GM23338 (cell line): ENCODE measurements around the gene NR2C2AP. TPM values are rescaled to one million over a fixed set of nuclear protein-coding genes. Genes with fewer than 3 reads are reported as not detected.

Experiments
- ATAC-seq: fragments of 200-7000 bp; cut with Tn5 transposase; 3 replicates; pipeline ENCODE4 v1.9.1; 2020
- DNase-seq: peaks from one replicate; pipeline ENCODE4 v3.0.0-alpha.2; 2015; ENCODE audit warnings: low spot score
- H2AFZ ChIP-seq: fragments of 200-600 bp; sonication (generic); 2 replicates; pipeline ENCODE4 v1.8.0; 2016; ENCODE audit warnings: antibody characterized with exemption, mild to moderate bottlenecking, moderate library complexity
- H3F3A ChIP-seq: fragments of 200-600 bp; sonication (generic); replicated peaks from 2 replicates; pipeline ENCODE4 v1.8.0; 2017; ENCODE audit warnings: antibody characterized with exemption, mixed run types, low read depth
- H3K27ac ChIP-seq: fragments of 200-600 bp; sonication (generic); 2 replicates; pipeline ENCODE4 v1.6.1; 2016; ENCODE audit warnings: low read depth
- H3K27me3 ChIP-seq: fragments of 200-600 bp; sonication (generic); 2 replicates; pipeline ENCODE4 v1.8.0; 2016; ENCODE audit warnings: mild to moderate bottlenecking, mixed run types, moderate library complexity; ENCODE audit not compliant: insufficient read depth
- H3K36me3 ChIP-seq: fragments of 200-600 bp; sonication (generic); 2 replicates; pipeline ENCODE4 v1.8.0; 2016; ENCODE audit warnings: mild to moderate bottlenecking; ENCODE audit not compliant: insufficient read depth
- H3K4me1 ChIP-seq: fragments of 200-600 bp; sonication (generic); 2 replicates; pipeline ENCODE4 v1.8.0; 2016; ENCODE audit warnings: mild to moderate bottlenecking, moderate library complexity; ENCODE audit not compliant: insufficient read depth
- H3K4me2 ChIP-seq: fragments of 200-600 bp; sonication (generic); 2 replicates; pipeline ENCODE4 v1.7.1; 2017; ENCODE audit warnings: mixed run types
- H3K4me3 ChIP-seq: fragments of 200-600 bp; sonication (generic); 2 replicates; pipeline ENCODE4 v1.6.1; 2016; ENCODE audit warnings: mixed run types
- H3K79me2 ChIP-seq: fragments of 200-600 bp; sonication (generic); replicated peaks from 2 replicates; pipeline ENCODE4 v1.8.0; 2017; ENCODE audit warnings: mild to moderate bottlenecking; ENCODE audit not compliant: insufficient read depth
- H3K9me2 ChIP-seq: fragments of 200-600 bp; sonication (generic); 2 replicates; pipeline ENCODE4 v1.8.0; 2017; ENCODE audit not compliant: insufficient read depth
- H4K20me1 ChIP-seq: fragments of 200-600 bp; sonication (generic); replicated peaks from 2 replicates; pipeline ENCODE4 v1.8.0; 2017; ENCODE audit warnings: mild to moderate bottlenecking; ENCODE audit not compliant: insufficient read depth
- H3K27ac Mint-ChIP-seq: 2 replicates; pipeline ENCODE4 v1.8.0; 2020; ENCODE audit warnings: inconsistent platforms, mild to moderate bottlenecking, moderate library complexity, mixed read lengths
- H3K27me3 Mint-ChIP-seq: 3 replicates; pipeline ENCODE4 v1.8.0; 2022; ENCODE audit warnings: low read depth, mild to moderate bottlenecking, moderate library complexity, mixed read lengths, inconsistent platforms; ENCODE audit not compliant: insufficient read depth, poor library complexity
- H3K36me3 Mint-ChIP-seq: 3 replicates; pipeline ENCODE4 v1.8.0; 2021; ENCODE audit warnings: low read depth, mild to moderate bottlenecking, inconsistent platforms, moderate library complexity, mixed read lengths
- H3K4me1 Mint-ChIP-seq: 3 replicates; pipeline ENCODE4 v1.8.0; 2020; ENCODE audit warnings: mild to moderate bottlenecking, inconsistent platforms, mixed read lengths
- H3K4me3 Mint-ChIP-seq: 3 replicates; pipeline ENCODE4 v1.8.0; 2021; ENCODE audit warnings: moderate library complexity, mild to moderate bottlenecking, inconsistent platforms, mixed read lengths
- H3K9me3 Mint-ChIP-seq: 3 replicates; pipeline ENCODE4 v1.8.0; 2020; ENCODE audit warnings: moderate library complexity, mild to moderate bottlenecking, inconsistent platforms, mixed read lengths
- CTCF ChIP-seq, 2 experiments: fragments of 200-600 bp in 1 of 2; sonication (generic) in 1 of 2; conservative IDR thresholded peaks; 2 replicates each; pipeline versions ENCODE4 v1.5.1 to v1.6.1; 2016 to 2017; ENCODE audit warnings: antibody characterized with exemption in 2 of 2, low read depth in 2 of 2, mild to moderate bottlenecking in 2 of 2, moderate library complexity in 1 of 2
- ETS1 ChIP-seq: IDR thresholded peaks from 2 replicates; pipeline ENCODE4 v1.6.1; 2016; ENCODE audit warnings: antibody characterized with exemption
- ZNF114 ChIP-seq: fragments of 250-450 bp; sonication (Bioruptor Pico); IDR thresholded peaks from 2 replicates; pipeline ENCODE4 v1.5.0; 2020; ENCODE audit warnings: mild to moderate bottlenecking, moderate library complexity
- ZNF462 ChIP-seq: fragments of 250-450 bp; sonication (Bioruptor Pico); IDR thresholded peaks from 2 replicates; pipeline ENCODE4 v1.5.0; 2020; ENCODE audit warnings: mild to moderate bottlenecking, moderate library complexity
- polyA plus RNA-seq: library from polyadenylated mRNA; unstranded; fragments of >200 nt; fragmentation: Nextera tagmentation; extraction: Ambion mirVana; gene quantifications from 2 replicates; pipeline ENCODE4 v1.2.1, GENCODE V29; 2016
- total RNA-seq: library from RNA; depleted of rRNA; stranded (reverse); fragments of >200 nt; shearing (Covaris generic); gene quantifications from 2 replicates; pipeline ENCODE4 v1.2.3, GENCODE V29; 2014

The NR2C2AP gene
- total and polyA plus RNA-seq, 2 experiments from 2014 or later = 14.4 to 25.7 TPM

- TF ChIP-seq CTCF (conservative IDR thresholded peaks at IDR 0.05; ENCODE audit: low read depth in 2 of 2) (no peak), ETS1 (no peak), ZNF462 (CRISPR knock-in tag) (no peak), ZNF114 (CRISPR knock-in tag) (no peak)
- Histone ChIP-seq H3K36me3 (no peaks in the 10 kb centered on the region), H3F3A (0 out of 2 replicates have a peak, but pooled peaks cover under 1% of the 10 kb centered on the region), H3K4me3 (no peak overlapping the region), H3K79me2 (no peaks in the 10 kb centered on the region), H4K20me1 (no peaks in the 10 kb centered on the region), H3K4me1 (peaks cover 12% of the 10 kb centered on the region), H3K27ac (no peak overlapping the region), H3K4me2 (no peak overlapping the region), H2AFZ (no peak overlapping the region), H3K9me2 (no peaks in the 10 kb centered on the region), H3K27me3 (peaks cover 16% of the 10 kb centered on the region)
- Mint-ChIP-seq H3K27ac (no peak overlapping the region; the same call in 1 of the 2 replicates), H3K36me3 (no peaks in the 10 kb centered on the region; the same call in 2 of the 3 replicates), H3K27me3 (peaks cover 29% of the 10 kb centered on the region), H3K4me1 (peaks cover 22% of the 10 kb centered on the region), H3K4me3 (no peak overlapping the region), H3K9me3 (peaks cover 3% of the 10 kb centered on the region; the same call in 2 of the 3 replicates)
- ATAC-seq (no peak), DNase-seq (no peak)
These were observed 37.8 kb downstream of the NR2C2AP start for GRCh38 chr19:19165396-19165795.
